ENCODE results near the gene INS. TPM values are rescaled to one million over a fixed set of nuclear protein-coding genes. Genes with fewer than 3 reads are reported as not detected.

The INS gene
- total and polyA plus RNA-seq, 7 donors: 0.73 to 51.7 TPM; not detected in 5

DNA sequence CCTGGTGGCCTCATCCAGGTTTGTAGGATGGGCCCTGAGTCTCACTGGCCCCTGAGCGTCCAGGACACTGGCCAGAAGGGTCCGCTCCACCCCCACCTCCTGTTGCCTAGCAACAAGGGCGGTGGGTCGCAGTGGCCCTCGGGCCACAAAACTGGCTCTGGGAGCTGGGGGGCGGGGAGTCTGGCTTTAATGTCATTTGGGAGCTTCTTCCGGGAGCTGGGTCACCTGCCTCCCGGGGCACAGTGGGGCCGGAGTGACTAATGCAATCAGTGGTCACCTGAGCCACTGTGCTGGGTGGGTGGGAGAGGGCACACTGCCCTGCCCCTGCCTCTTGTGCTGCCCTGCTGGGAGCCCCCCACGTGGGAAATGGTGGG lies 8.0 kb upstream of the INS start:
- intact Hi-C loops (cut with DNase I): no loop called here
- TF ChIP-seq, protein P1, sequence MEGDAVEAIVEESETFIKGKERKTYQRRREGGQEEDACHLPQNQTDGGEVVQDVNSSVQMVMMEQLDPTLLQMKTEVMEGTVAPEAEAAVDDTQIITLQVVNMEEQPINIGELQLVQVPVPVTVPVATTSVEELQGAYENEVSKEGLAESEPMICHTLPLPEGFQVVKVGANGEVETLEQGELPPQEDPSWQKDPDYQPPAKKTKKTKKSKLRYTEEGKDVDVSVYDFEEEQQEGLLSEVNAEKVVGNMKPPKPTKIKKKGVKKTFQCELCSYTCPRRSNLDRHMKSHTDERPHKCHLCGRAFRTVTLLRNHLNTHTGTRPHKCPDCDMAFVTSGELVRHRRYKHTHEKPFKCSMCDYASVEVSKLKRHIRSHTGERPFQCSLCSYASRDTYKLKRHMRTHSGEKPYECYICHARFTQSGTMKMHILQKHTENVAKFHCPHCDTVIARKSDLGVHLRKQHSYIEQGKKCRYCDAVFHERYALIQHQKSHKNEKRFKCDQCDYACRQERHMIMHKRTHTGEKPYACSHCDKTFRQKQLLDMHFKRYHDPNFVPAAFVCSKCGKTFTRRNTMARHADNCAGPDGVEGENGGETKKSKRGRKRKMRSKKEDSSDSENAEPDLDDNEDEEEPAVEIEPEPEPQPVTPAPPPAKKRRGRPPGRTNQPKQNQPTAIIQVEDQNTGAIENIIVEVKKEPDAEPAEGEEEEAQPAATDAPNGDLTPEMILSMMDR (IDR thresholded peaks at IDR 0.05): no peak
- TF ChIP-seq EP300 (IDR thresholded peaks at IDR 0.05) (no peak), POLR2A (IDR thresholded peaks at IDR 0.05) (no peak), POLR2AphosphoS5 (IDR thresholded peaks at IDR 0.05) (no peak)
- DNase-seq: no peak
- Histone ChIP-seq H3K9me3 (no peaks in the 10 kb centered on the region), H3K36me3 (no peaks in the 10 kb centered on the region), H3K27me3 (peaks cover 7 to 56% (median 33%) of the 10 kb centered on the region in 3 donors), H3K27ac (no peak overlapping the region), H3K4me3 (no peak overlapping the region), H3K4me1 (peaks cover 0 to 10% (median 7%) of the 10 kb centered on the region in 4 donors)
- 32 to 64% methylated on average over 10 of the region's 10 CpGs for WGBS, 2 donors

DNA sequence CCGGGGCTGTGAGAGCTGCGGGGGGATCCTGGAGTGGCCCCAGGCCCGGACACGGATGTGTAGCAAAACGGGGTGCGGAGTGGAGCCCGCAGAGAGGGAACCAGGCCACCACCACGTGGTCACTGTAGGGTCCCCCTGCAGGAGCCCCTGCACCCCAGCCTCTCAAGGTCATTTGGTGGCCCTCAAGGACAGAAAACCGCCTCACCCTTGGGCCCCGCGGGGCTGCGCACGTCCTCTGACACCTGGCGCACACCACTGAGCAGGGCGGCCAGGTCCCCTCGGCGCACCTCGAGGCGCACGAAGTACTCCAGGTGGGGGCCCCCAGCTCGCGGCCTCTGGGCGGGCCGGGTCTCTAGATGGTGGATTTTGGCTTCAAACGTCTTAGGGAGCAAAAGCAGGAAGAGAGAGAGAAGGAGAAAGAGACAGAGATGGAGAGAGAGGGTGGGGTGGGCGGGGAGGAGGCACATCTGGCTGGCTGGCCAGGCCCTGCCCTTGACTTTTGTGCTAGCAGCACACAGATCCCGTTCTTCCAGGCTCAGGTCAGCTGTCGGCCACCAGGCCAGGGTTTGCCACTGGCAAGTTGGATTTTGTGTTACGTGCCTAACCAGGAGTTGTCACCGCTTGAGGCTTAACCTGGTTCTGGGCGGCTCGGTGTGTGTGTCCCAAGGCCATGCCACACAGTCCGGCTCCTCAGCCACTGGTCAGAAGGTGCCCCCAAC lies 7.4 kb upstream of the INS start:
- Histone ChIP-seq H3K27me3 (peaks cover 7 to 58% (median 33%) of the 10 kb centered on the region in 3 donors), H3K27ac (no peak overlapping the region)
- intact Hi-C loops (cut with DNase I): no loop called here

DNA sequence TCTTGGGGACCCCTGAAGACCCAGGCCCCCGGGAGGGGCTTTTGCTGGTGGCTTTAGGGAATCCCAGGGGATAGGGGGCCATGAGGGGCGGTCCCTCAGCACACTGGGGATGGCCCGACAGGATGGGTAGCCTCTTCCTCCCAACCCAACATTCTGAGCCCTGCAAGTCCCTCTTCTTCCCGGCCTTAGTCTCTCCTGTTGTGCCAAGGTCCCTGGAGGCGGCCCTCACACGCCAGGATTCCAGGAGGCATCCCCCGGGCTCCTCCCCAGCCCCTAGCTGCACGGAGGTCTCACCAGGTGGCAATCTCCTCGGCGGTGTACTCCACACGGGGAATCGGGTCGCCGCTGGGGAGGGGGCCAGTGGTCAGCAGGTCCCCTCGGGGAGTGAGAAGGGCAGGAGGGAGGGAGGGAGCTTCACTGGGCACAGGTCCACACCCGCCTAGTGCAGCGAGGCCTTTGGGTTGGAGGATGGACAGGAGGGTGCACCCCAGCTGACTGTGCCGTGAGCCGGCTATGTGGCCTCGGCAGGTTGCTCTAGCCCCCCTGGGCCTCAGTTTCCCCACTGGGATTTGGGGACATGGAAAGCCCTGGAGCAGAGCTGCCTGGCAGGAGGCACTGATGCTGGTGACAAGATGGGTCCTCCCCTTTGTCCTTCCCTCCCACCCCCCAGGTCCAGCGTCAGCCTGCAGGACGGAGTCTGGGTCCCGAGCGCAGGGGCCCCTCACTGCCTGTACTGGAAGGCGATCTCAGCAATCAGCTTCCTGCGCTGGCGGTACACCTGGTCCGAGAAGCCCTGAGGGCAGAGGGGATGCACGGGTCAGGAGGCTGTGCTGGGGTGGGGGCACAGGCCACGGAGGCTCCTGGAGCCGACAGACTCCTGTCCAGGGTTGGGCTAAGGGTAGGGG lies 6.4 kb upstream of the INS start:
- WGBS, 2 donors: 63 to 78% methylated on average over 31 of the region's 31 CpGs
- no peaks in the 10 kb centered on the region for H3K9me3 ChIP-seq
- H3K36me3 ChIP-seq: no peaks in the 10 kb centered on the region
- H3K27me3 ChIP-seq: peaks cover 7 to 60% (median 33%) of the 10 kb centered on the region in 3 donors
- TF ChIP-seq POLR2AphosphoS5 (IDR thresholded peaks at IDR 0.05): no peak
- TF ChIP-seq POLR2A (IDR thresholded peaks at IDR 0.05): no peak
- TF ChIP-seq, protein P1 (IDR thresholded peaks at IDR 0.05): no peak
- TF ChIP-seq EP300 (IDR thresholded peaks at IDR 0.05): no peak
- intact Hi-C loops (cut with DNase I): no loop called here
- peaks cover 0 to 10% (median 7%) of the 10 kb centered on the region in 4 donors for H3K4me1 ChIP-seq
- DNase-seq: no peak
- H3K27ac ChIP-seq: no peak overlapping the region
- H3K4me3 ChIP-seq: no peak overlapping the region

More for the DNA sequence above, 7.4 kb upstream of the INS start:
- no peak for DNase-seq
- no peak overlapping the region for H3K4me3 ChIP-seq
- H3K9me3 ChIP-seq: no peaks in the 10 kb centered on the region
- no peaks in the 10 kb centered on the region for H3K36me3 ChIP-seq
- 69 to 83% methylated on average over 33 of the region's 33 CpGs for WGBS, 2 donors
- TF ChIP-seq POLR2A (IDR thresholded peaks at IDR 0.05) (no peak), EP300 (IDR thresholded peaks at IDR 0.05) (no peak), POLR2AphosphoS5 (IDR thresholded peaks at IDR 0.05) (no peak)
- TF ChIP-seq, protein P1 (IDR thresholded peaks at IDR 0.05): no peak
- H3K4me1 ChIP-seq: peaks cover 0 to 10% (median 7%) of the 10 kb centered on the region in 4 donors

DNA sequence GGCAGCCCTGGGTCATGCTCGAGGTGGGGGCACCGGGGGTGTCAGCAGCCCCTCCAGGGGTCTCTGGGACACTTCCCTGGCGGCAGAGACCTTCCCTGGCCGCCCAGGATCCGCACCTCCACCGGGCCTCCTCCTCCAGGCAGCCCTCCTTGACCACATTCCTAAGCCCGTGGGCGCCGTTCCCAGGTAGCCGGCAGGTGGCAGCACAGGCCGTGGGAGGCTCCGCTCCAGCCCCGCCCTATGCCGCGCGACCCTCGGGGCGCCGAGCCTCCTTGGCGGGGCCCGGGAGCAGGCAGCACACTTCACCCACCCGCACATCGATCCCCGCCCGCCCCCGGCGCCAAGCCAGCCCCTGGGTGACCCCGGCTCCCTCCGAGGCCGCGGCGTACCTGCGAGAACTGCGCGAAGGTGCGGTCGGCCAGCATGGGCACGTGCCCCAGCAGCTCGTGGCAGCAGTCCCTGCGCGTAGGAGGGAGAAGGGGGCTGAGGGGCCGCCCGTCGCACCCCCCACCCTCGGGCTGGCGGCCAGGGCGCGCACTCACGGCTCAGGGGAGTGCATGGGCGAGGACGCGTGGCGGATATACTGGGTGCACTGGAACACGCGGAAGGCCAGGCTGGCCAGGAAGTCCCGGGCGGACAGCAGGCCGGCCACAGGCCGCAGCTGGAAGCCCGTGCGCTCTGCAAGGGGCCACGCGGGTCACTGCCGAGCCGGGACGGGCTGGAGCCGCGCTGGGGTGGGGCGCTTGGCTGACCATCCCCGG lies 5.3 kb upstream of the INS start:
- 4 to 11% methylated on average over 70 of the region's 70 CpGs for WGBS, 2 donors
- Histone ChIP-seq H3K4me1 (peaks cover 0 to 10% (median 7%) of the 10 kb centered on the region in 4 donors), H3K36me3 (no peaks in the 10 kb centered on the region), H3K27ac (no peak overlapping the region), H3K9me3 (no peaks in the 10 kb centered on the region), H3K4me3 (peak overlapping the region in 2 of 4 donors; percentile 21 to 22), H3K27me3 (peaks cover 7 to 63% (median 34%) of the 10 kb centered on the region in 3 donors)
- no peak for DNase-seq
- TF ChIP-seq, protein P1 (IDR thresholded peaks at IDR 0.05): peak in 2 of 4 experiments; percentile 18 to 48
- no peak for TF ChIP-seq POLR2AphosphoS5 (IDR thresholded peaks at IDR 0.05)
- intact Hi-C loops (cut with DNase I): no loop called here
